Testis (tissue), 2 donors: ENCODE results near the gene TLCD1.

Source experiments
- CTCF ChIP-seq, 3 experiments: fragments of 450-650 bp in 2 of 3; fragments of 200-600 bp in 1 of 3; sonication (generic) in 1 of 3; IDR thresholded peaks; one replicate each; pipeline ENCODE4 v1.5.1; 2016 to 2019; ENCODE audit warnings: antibody characterized with exemption in 3 of 3, mild to moderate bottlenecking in 2 of 3, moderate library complexity in 1 of 3
- POLR2A ChIP-seq: fragments of 450-650 bp; IDR thresholded peaks from one replicate; pipeline ENCODE4 v1.6.1; 2017; ENCODE audit warnings: antibody characterized with exemption, mild to moderate bottlenecking, moderate library complexity

GRCh38 chr17:28729950-28730330, 3.9 kb upstream of the TLCD1 start:
- TF ChIP-seq CTCF (IDR thresholded peaks at IDR 0.05) (no peak), POLR2A (no peak)
